Measurements from ENCODE around the gene OR4D9.

The OR4D9 gene

DNA sequence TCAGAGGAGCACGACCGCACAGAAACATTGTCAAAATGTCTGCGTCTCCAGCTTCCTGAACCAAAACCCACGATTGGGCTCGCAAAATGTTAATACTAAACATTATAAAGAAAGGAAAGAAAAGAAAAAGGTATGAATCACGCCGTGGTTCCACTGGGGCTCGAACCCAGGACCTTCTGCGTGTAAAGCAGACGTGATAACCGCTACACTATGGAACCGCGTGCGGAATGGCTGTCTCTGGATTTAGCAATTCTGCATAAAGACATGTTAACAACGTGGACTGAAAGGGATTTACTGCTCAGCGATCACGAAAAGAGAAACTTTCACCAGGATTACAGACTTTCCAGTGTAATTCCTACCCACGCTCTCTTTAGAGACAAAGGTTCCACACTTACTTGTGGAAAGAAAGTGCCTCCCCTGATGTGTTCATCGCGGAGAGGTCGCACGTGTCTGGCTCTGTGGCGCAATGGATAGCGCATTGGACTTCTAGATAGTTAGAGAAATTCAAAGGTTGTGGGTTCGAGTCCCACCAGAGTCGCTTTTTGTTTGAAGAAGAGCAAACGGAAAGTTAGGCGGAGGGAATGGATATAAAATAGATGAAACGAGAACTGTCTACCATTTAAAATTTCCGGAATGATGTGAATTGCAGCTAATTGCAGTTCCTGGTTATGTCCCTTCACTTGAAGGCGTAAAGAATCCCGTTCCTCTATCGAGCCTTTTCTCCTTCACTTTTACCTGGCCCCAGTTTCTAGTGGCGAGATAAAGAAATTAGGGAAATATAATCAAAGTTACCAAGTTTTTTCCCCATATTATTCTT, 39.7 kb downstream of the OR4D9 start:
- peak in 56 of 58 donors; percentile 3 to 85 (median 69) for DNase-seq

DNA sequence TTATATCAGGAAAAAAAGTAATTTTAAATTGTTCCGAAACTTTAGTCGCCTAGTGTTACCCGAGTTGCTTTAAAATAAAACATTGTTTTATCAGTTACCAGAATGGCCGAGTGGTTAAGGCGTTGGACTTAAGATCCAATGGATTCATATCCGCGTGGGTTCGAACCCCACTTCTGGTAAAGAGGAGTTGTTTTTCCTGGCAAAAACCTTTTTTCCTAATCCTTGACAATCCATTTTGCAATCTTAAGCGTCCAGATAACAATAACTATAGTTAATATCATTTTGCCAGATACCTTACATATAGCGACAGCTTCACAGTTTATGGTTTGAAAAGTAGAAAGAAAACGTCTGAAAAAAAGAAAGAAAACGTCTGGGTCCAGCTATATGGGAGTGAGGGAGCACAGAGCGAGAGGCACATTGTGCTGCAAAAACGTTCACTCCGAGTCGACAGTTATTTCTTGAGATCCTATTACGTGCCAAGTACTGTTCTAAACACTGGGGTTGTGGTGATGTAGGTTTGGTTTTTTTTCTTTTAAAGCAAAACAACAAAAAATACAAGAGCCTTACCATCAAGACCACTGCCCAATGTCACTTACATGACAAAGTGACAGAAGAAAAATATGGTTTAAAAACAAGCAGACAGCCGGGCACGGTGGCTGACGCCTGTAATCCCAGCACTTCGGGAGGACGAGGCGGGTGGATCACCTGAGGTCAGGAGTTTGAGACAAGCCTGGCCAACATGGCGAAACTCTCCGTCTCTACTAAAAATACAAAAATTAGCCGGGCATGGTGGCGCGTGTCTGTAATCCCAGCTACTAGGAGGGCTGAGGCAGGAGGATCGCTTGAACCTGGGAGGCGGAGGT, 40.6 kb downstream of the OR4D9 start:
- peak in 14 of 58 donors; percentile 2 to 52 (median 18) for DNase-seq

DNA sequence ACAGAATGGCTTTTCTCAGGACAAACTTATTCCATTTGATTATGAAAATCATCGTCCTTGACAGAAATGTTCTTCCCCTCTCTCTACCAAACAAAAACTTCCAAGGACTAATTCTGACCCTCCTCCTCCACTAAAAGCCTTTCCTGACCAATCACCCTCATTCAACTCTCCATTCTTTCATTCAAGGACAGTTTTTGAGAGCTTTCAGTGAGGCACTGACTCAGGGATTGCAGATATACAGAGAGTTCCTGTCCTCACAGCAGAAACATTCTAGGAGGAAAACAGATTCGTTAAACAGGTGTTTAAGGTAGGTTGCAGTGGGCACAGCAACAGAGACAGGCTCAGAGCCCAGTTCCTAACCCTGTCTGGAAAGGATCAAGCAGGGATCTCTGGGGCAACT, 41.5 kb downstream of the OR4D9 start:
- DNase-seq: no peak

DNA sequence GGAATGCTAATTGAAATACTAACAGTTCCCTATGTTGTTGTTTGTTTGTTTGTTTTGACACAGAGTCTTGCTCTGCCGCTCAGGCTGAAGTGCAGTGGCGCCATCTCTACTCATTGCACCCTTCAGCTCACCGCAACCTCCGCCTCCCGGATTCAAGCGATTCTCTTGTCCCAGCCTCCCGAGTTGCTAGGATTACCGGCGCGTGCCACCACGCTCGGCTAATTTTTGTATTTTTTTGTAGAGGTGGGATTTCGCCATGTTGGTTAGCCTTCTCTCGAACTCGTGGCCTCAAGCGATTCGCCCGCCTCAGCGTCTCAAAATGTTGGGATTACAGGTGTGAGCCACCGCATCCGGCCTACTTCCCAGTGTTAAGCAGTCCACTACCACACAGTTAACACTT, 42.0 kb downstream of the OR4D9 start:
- DNase-seq: no peak

DNA sequence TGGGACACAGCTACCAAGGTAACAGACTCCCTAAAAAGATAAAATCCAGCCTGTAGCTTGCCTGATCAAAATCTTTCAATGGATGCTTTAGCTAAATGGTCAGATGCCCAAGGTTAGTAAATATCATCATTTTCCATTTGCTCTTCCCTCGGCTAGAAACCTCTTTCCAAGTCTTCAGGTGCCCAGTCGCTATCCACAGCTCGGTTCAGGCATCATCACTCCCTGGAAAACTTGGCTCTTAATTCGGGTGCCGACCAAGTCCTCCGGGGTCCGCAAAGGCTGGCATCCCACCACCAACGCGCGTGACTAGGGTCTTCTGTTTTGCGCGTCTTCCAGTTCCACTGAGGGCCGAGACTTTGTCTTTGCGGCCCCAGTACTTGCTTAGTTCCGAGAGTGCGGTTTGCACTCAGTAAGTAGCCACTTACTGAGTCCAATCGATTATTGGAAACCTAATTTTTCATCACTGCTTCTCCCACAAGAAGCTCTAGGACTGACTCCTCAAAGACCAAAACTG, 44.3 kb downstream of the OR4D9 start:
- DNase-seq: peak in 6 of 58 donors; percentile 28 to 65 (median 44)

DNA sequence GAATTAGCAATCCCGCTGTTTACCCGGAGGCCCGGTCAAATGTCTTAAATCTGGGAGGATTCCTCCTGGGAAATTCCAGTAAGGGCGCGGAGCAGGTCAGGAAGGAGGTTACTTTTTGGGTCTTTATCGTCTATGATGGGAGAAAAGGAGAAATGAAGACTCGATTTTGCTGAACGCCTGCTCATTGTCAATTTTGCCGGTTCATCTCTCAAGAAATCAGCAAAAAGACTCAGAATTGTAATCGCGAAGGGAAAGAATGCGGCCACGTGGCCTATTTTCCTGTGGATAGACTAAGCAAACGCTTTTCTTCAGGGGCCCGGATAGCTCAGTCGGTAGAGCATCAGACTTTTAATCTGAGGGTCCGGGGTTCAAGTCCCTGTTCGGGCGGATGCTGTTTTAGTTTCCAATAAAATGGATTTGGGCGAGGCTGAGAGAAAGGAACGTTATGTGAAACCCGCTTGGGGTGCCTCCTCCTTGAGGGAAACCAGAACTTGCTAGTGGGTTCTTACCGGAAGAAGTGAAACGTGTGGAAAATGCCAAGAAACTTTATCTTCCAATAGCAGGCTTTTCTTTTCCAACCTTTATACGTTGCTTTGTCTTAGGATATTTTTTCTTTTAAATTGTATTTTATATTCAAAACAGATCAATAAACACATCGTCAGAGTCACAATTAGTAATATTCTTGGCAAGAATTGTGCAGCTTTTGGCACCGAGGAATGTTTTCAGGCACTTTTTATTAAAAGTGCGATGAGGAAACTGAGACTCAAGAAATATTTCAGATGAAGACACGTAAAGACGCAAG, 45.0 kb downstream of the OR4D9 start:
- peak in 54 of 58 donors; percentile 23 to 76 (median 49) for DNase-seq

DNA sequence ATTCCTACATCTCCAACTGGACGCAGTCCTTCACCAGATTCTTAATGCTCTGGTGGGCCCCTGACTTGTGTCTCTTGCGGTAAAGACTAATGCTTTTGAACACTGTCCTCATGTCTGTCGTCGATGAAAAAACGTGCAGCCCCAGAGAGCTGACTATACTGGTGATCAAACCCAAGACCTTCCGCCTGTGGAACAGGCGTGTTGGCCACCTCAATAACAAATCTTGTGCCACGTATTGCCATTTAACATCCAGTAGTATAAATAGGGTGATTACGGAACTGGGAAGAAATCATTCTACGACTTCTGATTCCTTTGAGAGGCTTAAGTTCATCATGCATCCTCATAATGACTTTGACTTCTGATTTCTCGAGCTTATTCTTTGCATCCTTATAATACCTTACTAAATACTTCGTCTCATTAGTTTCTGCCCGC, 45.6 kb downstream of the OR4D9 start:
- DNase-seq: peak in 1 of 58 donors; percentile 11

DNA sequence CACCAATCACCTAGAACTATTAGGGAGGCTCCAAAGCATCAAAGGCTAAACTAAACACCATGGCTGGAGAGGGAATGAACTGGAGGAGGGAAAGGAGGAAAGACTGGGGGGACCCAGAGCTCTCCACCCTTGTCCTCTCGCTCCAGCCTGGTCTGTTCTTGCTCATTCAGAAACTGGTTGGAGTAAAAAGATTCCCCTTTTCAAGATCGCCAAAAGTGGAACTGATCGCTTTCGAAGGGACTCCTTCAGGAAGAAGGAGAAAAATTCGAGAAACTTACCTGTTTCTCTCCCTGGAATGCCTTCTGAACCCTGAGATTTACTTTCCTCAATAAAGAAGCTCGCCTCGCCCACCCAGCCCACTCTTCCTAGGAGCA, 46.9 kb downstream of the OR4D9 start:
- no peak for DNase-seq

DNA sequence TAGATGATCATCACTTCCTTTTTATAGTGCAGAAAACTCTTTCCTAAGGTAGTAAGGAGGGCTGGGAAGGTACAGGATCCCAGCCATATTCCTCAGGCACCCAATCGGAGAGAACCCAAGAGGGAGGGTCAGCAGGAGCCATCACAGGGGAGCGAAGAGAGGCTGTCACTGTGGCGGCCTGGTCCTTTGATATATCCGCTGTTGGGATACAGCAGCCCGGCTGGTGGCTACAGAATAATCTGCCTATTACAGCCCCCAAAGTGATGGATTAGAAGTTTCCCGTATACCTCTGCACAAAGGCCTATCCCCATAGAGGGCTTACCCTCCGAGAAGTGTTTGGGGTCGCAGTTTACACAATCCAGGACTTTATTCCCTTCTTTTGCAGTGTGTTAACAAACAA, 48.5 kb downstream of the OR4D9 start:
- peak in 4 of 58 donors; percentile 25 to 41 (median 35) for DNase-seq

DNA sequence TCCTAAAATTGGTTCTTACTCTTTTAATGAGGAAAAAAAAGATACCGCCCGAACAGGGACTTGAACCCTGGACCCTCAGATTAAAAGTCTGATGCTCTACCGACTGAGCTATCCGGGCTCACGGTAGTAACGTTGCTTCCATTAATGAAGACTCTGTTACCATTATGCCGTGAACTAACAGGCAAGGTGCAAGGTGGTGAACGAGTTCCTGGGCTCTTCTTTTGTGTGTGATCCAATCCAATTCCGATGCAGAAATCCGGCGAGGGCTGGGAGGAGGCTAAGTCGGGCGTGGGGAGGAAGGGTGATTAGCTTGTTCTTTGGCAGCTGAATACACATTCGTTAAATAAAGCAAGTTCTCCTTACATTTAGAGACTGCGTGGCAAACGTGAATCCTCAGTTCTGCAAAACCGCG, 49.0 kb downstream of the OR4D9 start:
- DNase-seq: peak in 51 of 58 donors; percentile 29 to 85 (median 65)

DNA sequence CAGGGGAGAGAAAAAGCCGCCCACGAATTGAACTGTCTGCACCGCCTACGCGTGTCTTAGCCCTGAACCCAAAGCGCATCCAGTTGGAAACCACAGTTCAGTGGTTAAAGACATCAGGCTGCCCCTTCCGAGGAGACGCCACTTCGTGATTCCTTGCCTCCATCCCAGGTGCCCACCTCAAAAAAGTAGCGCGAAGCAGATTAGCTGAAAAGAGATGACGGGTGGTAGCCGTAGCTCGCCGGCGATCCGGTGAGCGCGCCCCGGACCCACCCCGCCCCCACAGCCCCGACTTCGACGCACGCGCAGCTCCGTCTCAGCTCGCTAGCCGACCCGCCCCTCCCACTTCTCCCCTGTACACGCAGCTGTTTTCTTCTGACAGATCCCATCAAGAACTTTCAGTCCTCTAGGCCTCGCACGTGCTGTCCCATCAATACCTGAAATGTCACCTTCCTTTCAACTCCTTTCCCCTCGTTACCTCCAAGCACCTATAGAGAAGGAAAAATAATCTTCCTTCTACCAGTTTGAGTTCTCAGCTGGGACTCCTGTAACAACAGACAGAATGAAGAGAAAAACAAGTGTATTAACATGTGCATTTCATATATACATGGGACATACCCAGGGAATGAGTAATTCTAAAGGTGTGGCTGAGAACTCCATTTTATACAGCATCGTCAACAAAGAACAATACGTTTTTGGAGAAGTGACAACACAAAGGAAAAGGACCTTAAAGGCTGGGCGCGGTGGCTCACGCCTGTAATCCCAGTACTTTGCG, 49.5 kb downstream of the OR4D9 start:
- DNase-seq: peak in 56 of 58 donors; percentile 34 to 88 (median 72)

DNA sequence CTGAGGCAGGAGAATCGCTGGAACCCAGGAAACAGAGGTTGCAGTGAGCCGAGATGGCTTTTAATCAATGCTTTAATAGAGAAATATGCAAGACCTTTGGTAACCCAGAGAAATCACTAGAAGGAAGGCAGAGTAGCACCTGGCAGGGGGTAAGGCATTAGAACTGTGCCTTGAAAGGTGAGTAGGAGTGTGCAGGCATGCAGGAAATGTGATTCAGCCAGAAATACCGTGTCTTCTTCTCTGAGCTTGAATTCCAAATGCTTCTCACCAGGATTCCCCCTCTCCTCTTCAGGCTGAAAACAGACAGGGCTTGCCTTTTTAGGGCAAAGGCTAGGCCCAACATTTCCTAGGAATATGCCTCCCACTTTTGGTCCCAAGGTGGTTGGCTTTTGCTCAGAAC, 51.0 kb downstream of the OR4D9 start:
- no peak for DNase-seq
